Dermis microvascular lymphatic vessel endothelial cell (primary cell): ENCODE measurements around the gene SLC9A9. TPM values are rescaled to one million over a fixed set of nuclear protein-coding genes. Genes with fewer than 3 reads are reported as not detected.
"Not testable (repeated sequence)": the region's sequence is repeated elsewhere in the genome, so short reads cannot be mapped to it uniquely, and the experiment has no call there.

ENCODE experiments used
- DNase-seq, 2 donors: peaks; one replicate each; pipeline versions ENCODE4 v3.0.0 to v3.0.0-alpha.2; 2010; ENCODE audit warnings: low read depth in 2 of 2
- total RNA-seq: library from RNA; depleted of rRNA; stranded (reverse); fragments of >200 nt; gene quantifications from 2 replicates; pipeline ENCODE4 v1.2.1, GENCODE V29; 2014

SLC9A9 gene
- total RNA-seq, 1 donor from 2014 or later: 3.9 TPM

GRCh38 chr3:143695333-143695732 is 152.9 kb downstream of the SLC9A9 start:
- DNase-seq: not testable (repeated sequence)

DNA sequence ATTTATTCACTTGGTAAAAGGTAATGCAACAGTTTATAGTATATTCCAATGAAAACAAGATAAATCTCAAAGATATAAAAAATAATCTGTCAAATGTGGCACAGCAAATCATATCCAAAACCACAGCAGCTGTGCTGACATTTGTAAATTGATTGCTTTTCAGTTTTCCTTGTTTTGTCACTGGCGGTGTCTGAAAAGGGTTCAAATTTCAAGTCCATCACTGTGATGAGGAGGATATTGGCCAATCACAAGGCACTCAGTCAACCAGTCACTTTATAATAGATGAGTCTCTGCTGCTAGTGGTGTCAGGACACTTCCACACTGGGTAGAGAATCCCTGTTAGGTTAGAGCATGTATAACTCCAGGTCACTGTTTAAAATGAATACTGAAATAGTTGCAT is 154.8 kb downstream of the SLC9A9 start:
- no peak for DNase-seq

DNA sequence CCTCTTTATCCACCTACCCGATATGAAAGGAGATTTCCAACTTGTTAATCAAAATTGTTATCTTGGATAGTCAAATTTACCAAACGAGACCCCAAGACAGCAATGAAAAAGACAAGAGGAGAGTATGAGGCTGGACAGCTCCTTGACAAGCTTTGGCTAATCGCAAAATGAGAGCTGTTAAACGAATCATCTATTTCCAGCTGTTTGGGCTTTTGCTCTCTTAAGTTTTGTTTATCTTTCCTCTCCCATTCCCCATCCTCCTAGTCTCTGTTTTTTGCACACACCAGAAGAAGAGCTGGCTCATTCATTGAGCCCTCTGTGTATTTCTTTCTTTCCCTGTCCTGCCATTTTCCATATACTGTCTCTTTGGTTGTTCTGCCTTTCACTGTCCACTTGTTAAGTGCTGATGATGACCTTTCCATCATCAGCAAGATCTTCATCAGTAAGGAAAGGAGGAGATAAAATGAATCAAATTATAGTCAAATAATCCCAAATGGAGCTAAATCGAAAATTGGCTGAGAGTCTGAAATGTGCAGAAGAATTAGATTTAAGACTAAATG is 161.6 kb downstream of the SLC9A9 start:
- DNase-seq: no peak

- DNase-seq: no peak
These were observed 162.8 kb downstream of the SLC9A9 start for GRCh38 chr3:143685491-143685890.

DNA sequence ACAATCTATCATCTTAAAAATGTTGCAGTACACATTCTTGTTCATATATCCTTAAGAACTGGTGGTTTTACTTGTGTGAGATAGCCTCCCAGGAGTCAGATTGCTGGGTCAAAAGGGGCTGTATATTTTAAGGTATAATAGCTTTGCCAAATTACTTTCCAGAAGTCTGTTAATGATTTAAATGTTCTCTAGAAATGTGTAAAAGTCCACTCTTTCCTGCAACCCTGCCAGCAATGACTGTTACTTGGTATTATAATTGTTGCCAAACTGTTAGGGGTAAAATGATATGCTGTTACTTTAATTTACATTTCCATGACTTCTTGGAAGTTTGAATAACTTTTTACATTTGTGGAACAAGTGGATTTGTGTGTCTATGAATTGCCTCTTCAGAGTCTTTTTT is 170.8 kb downstream of the SLC9A9 start:
- DNase-seq: no peak

DNA sequence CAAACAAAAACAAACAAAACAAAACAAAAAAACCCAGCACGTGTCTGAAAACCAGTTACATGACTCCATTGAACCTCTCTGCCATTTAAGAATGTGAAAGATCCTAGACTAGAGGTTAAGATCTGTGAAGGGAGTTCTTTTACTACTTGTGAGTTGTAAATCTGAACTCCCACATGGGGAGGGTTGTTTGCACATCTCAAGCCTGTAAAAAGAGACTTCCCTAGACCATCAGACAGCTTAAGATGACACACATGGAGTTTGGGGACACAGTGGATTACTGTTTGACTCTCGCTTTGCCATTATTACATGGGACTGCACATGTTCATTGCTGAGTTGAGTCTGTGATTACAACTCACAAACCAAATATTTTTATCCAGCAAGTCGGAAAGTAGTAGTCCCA is 171.5 kb downstream of the SLC9A9 start:
- DNase-seq: no peak

DNA sequence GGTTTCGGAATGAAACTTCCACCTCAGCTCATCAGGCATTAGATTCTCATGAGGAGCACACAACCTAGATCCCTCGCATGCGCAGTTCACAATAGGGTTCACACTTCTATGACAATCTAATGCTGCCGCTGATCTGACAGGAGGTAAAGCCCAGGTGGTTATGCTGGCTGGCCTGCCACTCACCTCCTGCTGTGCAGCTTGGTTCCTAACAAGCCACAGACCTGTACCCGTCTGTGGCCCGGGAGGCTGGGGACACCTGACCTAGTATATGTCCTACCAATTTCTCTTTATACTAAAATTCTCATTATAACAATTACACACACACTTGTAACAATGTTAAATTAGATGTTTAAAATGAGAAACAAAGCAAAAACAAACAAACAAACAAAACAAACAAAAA is 172.2 kb downstream of the SLC9A9 start:
- DNase-seq: no peak

DNA sequence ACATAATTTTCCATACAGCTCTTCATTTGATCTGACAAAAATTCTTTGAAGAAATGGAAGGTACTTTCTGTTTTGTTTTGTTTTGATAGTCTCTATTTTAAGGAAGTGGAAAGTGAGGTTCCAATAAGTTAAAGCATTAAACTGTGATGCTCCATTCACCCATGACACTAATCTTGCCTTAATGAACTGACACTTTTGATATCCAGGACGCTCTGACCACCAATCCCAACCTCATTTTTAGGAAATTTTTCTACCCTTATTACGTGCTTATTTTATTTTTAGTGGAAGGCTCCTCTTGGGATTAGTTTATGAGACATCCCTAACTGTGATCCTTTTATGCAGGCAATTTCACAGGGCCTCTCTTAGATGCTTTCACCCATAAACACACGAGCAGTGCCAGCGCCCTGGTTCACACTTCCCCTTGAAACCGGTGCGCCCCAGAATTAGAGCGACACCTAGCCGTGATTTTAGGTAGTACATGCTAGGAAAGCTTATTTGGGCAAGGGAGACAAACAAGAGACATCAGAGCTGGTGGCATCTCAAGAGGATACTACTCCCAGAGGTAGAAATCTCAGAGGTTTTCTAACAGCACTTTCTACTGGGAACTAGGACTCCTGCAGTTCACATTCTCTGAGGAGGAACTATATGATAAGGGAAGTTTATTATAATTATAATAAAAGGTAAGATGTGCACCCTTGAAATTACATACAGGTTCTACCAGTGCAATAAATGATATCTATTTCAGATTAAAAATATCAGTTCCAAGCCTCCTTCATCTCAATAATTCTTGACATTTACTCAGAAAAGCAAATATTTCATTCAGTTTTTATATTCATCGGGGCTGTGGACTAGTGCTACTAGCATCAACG is 173.9 kb downstream of the SLC9A9 start:
- peak; percentile 44 to 65 for DNase-seq

DNA sequence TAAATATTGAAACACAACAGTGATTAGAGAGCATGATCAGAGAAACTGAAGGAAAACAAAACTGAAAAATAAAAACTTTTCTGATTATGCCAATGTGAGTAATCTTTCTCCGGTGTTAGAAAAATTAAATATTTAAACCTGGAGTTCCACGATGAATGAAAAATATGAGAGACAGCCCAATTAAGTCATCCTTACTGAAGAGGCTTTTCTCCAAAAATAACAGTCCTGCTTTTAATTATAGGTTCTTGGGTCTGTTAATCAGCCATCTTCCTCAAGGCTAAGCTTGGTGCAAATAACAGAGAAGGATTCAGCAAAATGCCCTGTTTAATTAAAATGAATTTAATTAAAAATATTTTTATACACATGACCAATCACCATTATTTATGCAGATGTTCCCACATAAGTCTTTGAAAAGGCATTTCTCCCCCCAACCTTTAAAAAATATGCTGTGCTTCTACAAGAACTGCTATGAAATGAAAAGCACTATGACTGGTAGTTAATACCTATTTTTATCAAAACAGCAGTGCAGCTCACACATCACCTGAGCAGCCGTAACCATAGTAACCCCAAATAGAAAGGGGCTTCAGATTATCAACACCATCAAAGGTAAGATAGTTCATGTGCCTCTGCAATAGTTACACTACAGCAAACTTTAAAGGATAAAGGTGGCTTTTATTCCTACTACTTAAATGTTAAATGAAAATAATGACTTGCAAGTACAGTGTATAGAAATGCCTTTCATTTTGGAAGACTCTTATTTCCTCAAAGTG is 175.7 kb downstream of the SLC9A9 start:
- no peak for DNase-seq

GRCh38 chr3:143671626-143672025 is 176.6 kb downstream of the SLC9A9 start:
- no peak for DNase-seq

DNA sequence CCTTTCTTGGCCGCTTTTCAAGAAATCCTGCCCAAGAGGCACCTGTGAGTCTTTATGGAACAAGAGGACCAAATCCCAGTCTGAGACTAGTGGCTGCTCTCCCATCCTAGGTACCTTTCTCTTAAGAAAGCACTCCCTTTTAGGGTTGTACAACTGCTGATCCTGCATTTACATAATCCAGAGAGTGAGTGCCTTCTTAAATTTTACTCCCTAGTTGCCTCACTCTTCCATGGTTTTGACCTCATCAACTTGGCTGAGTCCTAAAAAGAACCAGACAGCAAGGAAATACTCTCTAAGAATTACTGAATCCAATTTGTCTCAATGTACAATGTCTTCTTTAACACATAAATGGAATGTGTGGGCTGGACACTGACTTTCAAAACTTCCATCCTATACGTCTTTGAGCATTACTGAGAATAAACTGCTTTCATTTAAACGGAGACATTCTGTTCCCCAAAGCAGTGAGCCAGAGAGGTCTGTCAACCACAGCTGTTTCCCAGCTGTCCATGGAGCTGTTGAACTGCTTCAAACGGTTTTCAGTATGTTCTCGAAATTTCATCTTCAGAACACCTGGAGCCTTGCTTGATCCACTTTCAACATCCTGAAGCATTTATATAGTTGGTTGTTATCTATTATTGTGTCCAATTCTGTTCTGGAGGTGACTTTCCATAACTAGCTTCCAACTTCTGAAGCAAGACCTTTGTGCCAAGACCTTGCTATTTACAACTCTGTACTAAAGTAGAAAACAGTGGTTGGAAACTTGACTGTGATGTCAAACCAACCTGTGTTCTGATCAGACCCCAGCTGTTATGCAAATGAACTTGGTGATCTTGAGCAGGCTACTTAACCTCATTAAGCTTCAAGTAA is 179.1 kb downstream of the SLC9A9 start:
- DNase-seq: no peak

GRCh38 chr3:143668385-143668784 is 179.9 kb downstream of the SLC9A9 start:
- no peak for DNase-seq

DNA sequence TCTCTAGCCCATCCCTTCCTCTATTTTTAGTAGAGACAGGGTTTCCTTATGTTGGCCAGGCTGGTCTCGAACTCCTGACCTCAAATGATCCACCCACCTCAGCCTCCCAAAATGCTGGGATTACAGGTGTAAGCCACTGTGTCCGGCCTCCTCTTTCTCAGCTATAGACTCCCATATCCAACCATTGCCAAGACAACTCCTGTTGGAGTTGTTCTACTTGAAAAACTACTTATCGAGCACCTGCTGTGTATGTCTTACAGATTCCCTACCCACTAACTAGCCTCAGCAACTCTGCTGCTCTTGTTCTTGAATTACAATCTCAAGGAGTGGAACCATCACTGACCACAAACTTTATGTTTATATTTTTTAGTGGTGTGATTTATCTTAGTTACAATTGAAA is 186.6 kb downstream of the SLC9A9 start:
- DNase-seq: no peak

DNA sequence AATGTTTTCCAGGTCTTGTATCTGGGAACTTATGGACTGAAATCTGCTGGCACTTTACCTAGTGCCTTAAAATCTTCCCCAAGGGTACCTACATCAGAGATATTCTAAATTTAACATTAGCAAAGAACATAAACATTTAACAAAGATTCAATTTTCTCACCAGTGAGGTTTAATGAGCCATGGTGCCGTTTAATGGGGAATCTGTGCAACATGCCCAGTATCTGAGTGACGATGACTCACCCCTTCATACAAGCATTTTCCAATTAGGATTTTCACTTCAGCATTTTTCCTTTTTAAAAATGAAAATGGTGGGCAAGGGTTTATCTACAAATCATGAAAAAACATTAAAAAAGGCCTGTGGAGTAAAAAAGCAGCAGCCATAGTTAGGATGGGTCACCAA is 189.4 kb downstream of the SLC9A9 start:
- no peak for DNase-seq

DNA sequence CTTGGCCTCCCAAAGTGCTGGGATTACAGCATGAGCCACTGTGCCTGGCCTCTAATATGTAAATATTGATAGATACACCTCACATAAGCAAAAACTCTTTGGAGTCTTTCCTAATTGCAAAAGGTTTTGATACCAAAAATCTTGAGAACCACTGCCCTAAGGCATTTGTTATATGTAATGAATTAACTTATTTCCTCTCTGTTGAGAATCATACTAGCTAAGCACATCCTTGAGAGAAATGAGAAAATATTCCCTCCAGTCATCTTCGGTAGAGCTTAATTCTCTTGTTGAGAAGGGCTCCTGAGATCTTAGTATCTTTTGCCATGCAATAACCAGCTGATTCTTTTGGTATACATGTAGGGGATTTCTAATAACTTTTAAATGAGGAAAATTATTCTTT is 190.2 kb downstream of the SLC9A9 start:
- no peak for DNase-seq

DNA sequence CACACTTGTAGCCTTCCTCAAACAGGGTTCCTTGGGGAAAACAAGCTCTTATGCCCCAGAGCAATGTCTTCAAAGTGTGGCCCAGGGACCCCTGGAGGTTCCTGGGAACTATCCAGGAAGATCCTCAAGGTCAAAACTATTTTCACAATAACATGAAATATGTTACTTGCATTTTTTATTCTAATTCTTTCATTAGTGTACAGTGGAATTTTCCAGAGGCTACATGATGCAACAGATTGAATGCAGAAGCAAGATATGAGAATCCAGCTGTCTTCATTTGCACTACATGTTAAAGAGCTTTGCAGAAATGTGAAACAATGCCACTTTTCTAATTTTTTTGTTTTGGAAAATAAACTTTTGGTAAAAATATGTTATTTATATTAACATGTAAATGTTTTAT is 190.9 kb downstream of the SLC9A9 start:
- DNase-seq: no peak

DNA sequence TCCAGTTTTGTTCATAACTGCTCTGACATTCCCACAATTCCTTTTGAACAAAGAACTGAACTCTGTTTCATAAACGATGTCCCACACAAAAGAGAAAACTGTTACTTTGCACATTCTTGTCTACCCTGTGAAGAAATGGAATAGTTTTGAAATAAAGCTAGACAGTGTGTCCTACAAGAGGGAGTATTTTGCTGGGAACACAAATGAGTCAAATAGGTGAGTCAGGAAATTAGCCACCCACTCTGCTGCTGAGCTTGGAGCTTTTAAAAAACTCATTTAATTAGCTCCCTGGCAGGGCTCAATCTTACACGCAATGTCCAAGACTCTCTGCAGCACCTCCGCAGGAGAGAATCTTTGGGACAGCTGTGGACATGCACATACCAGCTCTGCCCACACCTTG is 193.4 kb downstream of the SLC9A9 start:
- no peak for DNase-seq

- DNase-seq: no peak
These were observed 194.3 kb downstream of the SLC9A9 start for GRCh38 chr3:143653935-143654334.

- DNase-seq: no peak
These were observed 194.8 kb downstream of the SLC9A9 start for GRCh38 chr3:143653493-143653892.

GRCh38 chr3:143652118-143652517 is 196.2 kb downstream of the SLC9A9 start:
- DNase-seq: no peak

- no peak for DNase-seq
These were observed 197.4 kb downstream of the SLC9A9 start for GRCh38 chr3:143650827-143651226.

- no peak for DNase-seq
These were observed 198.1 kb downstream of the SLC9A9 start for GRCh38 chr3:143650120-143650519.
